H1 (cell line): Measurements from ENCODE around the gene GALNTL6. TPM values are rescaled to one million over a fixed set of nuclear protein-coding genes. Genes with fewer than 3 reads are reported as not detected.
A peak's percentile ranks its signal among the peaks of the same experiment; 100 is the strongest.

Experiments
- CTCF ChIA-PET: fragments of 300-600 bp; sonication (Branson Sonifier 250); formaldehyde crosslinking; loops from one replicate; lab custom pipeline; 2021; ENCODE audit not compliant: partially characterized antibody; lab: Charles Lee
- POLR2A ChIA-PET: fragments of 300-600 bp; sonication (Branson Sonifier 250); formaldehyde crosslinking; loops from one replicate; lab custom pipeline; 2021; ENCODE audit warnings: inconsistent platforms; ENCODE audit not compliant: partially characterized antibody; lab: Charles Lee
- DNase-seq, 2 experiments: peaks; one replicate each; pipeline versions ENCODE4 v3.0.0 to v3.0.0-alpha.2; 2010 to 2022; ENCODE audit warnings: low spot score in 2 of 2, low read depth in 1 of 2, mixed read lengths in 1 of 2
- FAIRE-seq: peaks from 2 replicates; lab custom pipeline; 2011; peaks lifted over from hg19 to GRCh38; lab: Jason Lieb, UNC
- H2AFZ ChIP-seq: 2 replicates; pipeline ENCODE4 v1.8.1; 2012; ENCODE audit warnings: low read length, inconsistent platforms
- H2AK5ac ChIP-seq: 2 replicates; pipeline ENCODE4 v1.6.1; 2013; ENCODE audit warnings: low read depth, low read length
- H2BK120ac ChIP-seq: replicated peaks from 2 replicates; pipeline ENCODE3; 2013; ENCODE audit warnings: low read depth, low read length, inconsistent platforms
- H2BK12ac ChIP-seq: 2 replicates; pipeline ENCODE4 v1.6.1; 2013; ENCODE audit warnings: low read depth, low read length
- H2BK15ac ChIP-seq: 2 replicates; pipeline ENCODE4 v1.6.1; 2013; ENCODE audit warnings: low read length
- H2BK20ac ChIP-seq: 2 replicates; pipeline ENCODE4 v1.6.1; 2013; ENCODE audit warnings: low read length
- H2BK5ac ChIP-seq: 2 replicates; pipeline ENCODE4 v1.6.1; 2013; ENCODE audit warnings: low read depth, low read length
- H3K14ac ChIP-seq: 2 replicates; pipeline ENCODE4 v1.6.1; 2013; ENCODE audit warnings: inconsistent platforms; ENCODE audit not compliant: insufficient read length
- H3K18ac ChIP-seq: 2 replicates; pipeline ENCODE4 v1.6.1; 2013; ENCODE audit warnings: low read length; ENCODE audit errors: extremely low read depth
- H3K23ac ChIP-seq: 2 replicates; pipeline ENCODE4 v1.6.1; 2013; ENCODE audit warnings: inconsistent platforms; ENCODE audit not compliant: insufficient read length
- H3K23me2 ChIP-seq: 2 replicates; pipeline ENCODE4 v1.6.1; 2013; ENCODE audit warnings: low read depth, low read length
- H3K27ac ChIP-seq: 2 replicates; pipeline ENCODE4 v1.6.1; 2011; ENCODE audit warnings: low read depth, low read length, inconsistent platforms
- H3K27me3 ChIP-seq, 4 experiments: replicated peaks in 1 of 4; 1 replicate in 1 of 4; 2 replicates in 3 of 4; pipeline versions ENCODE4 v1.6.1 to v1.8.1; 2011 to 2013; ENCODE audit warnings: low read length in 3 of 4, mild to moderate bottlenecking in 3 of 4, inconsistent platforms in 2 of 4, mixed read lengths in 2 of 4, moderate library complexity in 1 of 4; ENCODE audit not compliant: control insufficient read depth in 3 of 4, insufficient read depth in 3 of 4; ENCODE audit errors: extremely low read depth in 1 of 4
- H3K36me3 ChIP-seq, 4 experiments: 2 replicates each; pipeline versions ENCODE4 v1.6.1 to v1.8.1; 2011 to 2013; ENCODE audit warnings: mild to moderate bottlenecking in 4 of 4, low read length in 3 of 4, moderate library complexity in 2 of 4, control low read depth in 1 of 4, inconsistent platforms in 1 of 4; ENCODE audit not compliant: insufficient read depth in 4 of 4, control insufficient read depth in 2 of 4
- H3K4ac ChIP-seq: replicated peaks from 2 replicates; pipeline ENCODE3; 2013; ENCODE audit warnings: low read length, low read depth, mixed read lengths, inconsistent platforms; ENCODE audit not compliant: insufficient read length
- H3K4me1 ChIP-seq, 4 experiments: replicated peaks in 1 of 4; 1 replicate in 1 of 4; 2 replicates in 3 of 4; pipeline versions ENCODE4 v1.6.1 to v1.8.1; 2011 to 2013; ENCODE audit warnings: low read length in 3 of 4, inconsistent platforms in 2 of 4, mixed read lengths in 1 of 4; ENCODE audit not compliant: insufficient read depth in 4 of 4, control insufficient read depth in 3 of 4
- H3K4me2 ChIP-seq, 2 experiments: 2 replicates each; pipeline versions ENCODE4 v1.6.1 to v1.8.1; 2011 to 2013; ENCODE audit warnings: low read depth in 2 of 2, low read length in 2 of 2, control low read depth in 1 of 2, inconsistent platforms in 1 of 2, mild to moderate bottlenecking in 1 of 2; ENCODE audit not compliant: insufficient read depth in 1 of 2
- H3K4me3 ChIP-seq, 4 experiments: fragments of 200-600, 300-600 bp in 1 of 4; sonication (generic), shearing (Covaris generic), sonication (Bioruptor Twin) in 1 of 4; 2 replicates each; pipeline versions ENCODE4 v1.5.1 to v1.8.1; 2011 to 2016; ENCODE audit warnings: low read length in 4 of 4, low read depth in 3 of 4, control low read depth in 2 of 4, inconsistent platforms in 2 of 4, mild to moderate bottlenecking in 2 of 4, mixed read lengths in 1 of 4, moderate library complexity in 1 of 4; ENCODE audit not compliant: insufficient read depth in 2 of 4; ENCODE audit errors: extremely low read depth in 1 of 4
- H3K56ac ChIP-seq: replicated peaks from 2 replicates; pipeline ENCODE3; 2013; ENCODE audit warnings: low read depth, mild to moderate bottlenecking, mixed read lengths, low read length, inconsistent platforms; ENCODE audit not compliant: insufficient read length
- H3K79me1 ChIP-seq: 2 replicates; pipeline ENCODE4 v1.6.1; 2013; ENCODE audit warnings: low read depth, low read length, control low read depth
- H3K79me2 ChIP-seq, 2 experiments: 2 replicates each; pipeline versions ENCODE4 v1.6.1 to v1.8.1; 2012 to 2013; ENCODE audit warnings: low read length in 2 of 2, mild to moderate bottlenecking in 2 of 2, inconsistent platforms in 1 of 2; ENCODE audit not compliant: insufficient read depth in 2 of 2, control insufficient read depth in 1 of 2
- H3K9ac ChIP-seq, 4 experiments: replicated peaks in 1 of 4; 1 replicate in 1 of 4; 2 replicates in 3 of 4; pipeline versions ENCODE4 v1.6.1 to v1.8.1; 2011 to 2013; ENCODE audit warnings: low read depth in 3 of 4, low read length in 3 of 4, control low read depth in 2 of 4, mild to moderate bottlenecking in 2 of 4, moderate library complexity in 2 of 4, inconsistent platforms in 1 of 4; ENCODE audit errors: extremely low read depth in 1 of 4
- H3K9me3 ChIP-seq, 2 experiments: 2 replicates each; pipeline versions ENCODE4 v1.6.1 to v1.8.1; 2012 to 2013; ENCODE audit warnings: mild to moderate bottlenecking in 2 of 2, moderate library complexity in 2 of 2, control low read depth in 1 of 2, inconsistent platforms in 1 of 2, low read depth in 1 of 2, low read length in 1 of 2, mixed read lengths in 1 of 2; ENCODE audit not compliant: insufficient read depth in 2 of 2
- H4K20me1 ChIP-seq, 2 experiments: replicated peaks in 1 of 2; 2 replicates each; pipeline versions ENCODE3 to v1.8.1; 2011 to 2013; ENCODE audit warnings: inconsistent platforms in 2 of 2, low read length in 2 of 2, mild to moderate bottlenecking in 1 of 2; ENCODE audit not compliant: insufficient read depth in 2 of 2, control insufficient read depth in 1 of 2
- H4K5ac ChIP-seq: 2 replicates; pipeline ENCODE4 v1.6.1; 2013; ENCODE audit warnings: low read length, low read depth, mixed read lengths, inconsistent platforms; ENCODE audit not compliant: insufficient read length
- H4K8ac ChIP-seq: 2 replicates; pipeline ENCODE4 v1.8.0; 2013; ENCODE audit warnings: mild to moderate bottlenecking, moderate library complexity, low read length, inconsistent platforms; ENCODE audit not compliant: insufficient read depth; ENCODE audit errors: extremely low read depth
- H4K91ac ChIP-seq: replicated peaks from 2 replicates; pipeline ENCODE3; 2013; ENCODE audit warnings: low read length, mixed read lengths, inconsistent platforms; ENCODE audit not compliant: insufficient read length
- ATF2 ChIP-seq: IDR thresholded peaks from 2 replicates; pipeline ENCODE4 v1.6.1; 2012; ENCODE audit warnings: low read length, inconsistent platforms
- ATF3 ChIP-seq: IDR thresholded peaks from 2 replicates; pipeline ENCODE4 v1.6.1; 2011; ENCODE audit warnings: low read depth, mild to moderate bottlenecking, low read length; ENCODE audit not compliant: insufficient read depth
- FOSL1 ChIP-seq: IDR thresholded peaks from 2 replicates; pipeline ENCODE4 v1.6.1; 2011; ENCODE audit warnings: mild to moderate bottlenecking, low read depth, low read length, moderate library complexity; ENCODE audit not compliant: insufficient read depth
- NANOG ChIP-seq: IDR thresholded peaks from 2 replicates; pipeline ENCODE4 v1.6.1; 2011; ENCODE audit warnings: low read length, low read depth, mild to moderate bottlenecking, inconsistent platforms; ENCODE audit not compliant: insufficient read depth, poor library complexity, severe bottlenecking
- SAP30 ChIP-seq: fragments of 300-600 bp; sonication (generic); IDR thresholded peaks from 2 replicates; pipeline ENCODE4 v1.7.1; 2012; ENCODE audit warnings: low read length, moderate library complexity, mild to moderate bottlenecking, inconsistent platforms; ENCODE audit not compliant: insufficient read depth, insufficient replicate concordance
- WGBS, 2 experiments: shearing (Covaris generic) in 1 of 2; methylation state at CpG; one replicate each; pipeline versions ENCODE4 v1.1.6 to v1.1.7; 2013 to 2015; ENCODE audit warnings: low lambda C conversion rate in 2 of 2, mixed read lengths in 2 of 2, inconsistent platforms in 1 of 2, low coverage in 1 of 2, missing lambda C conversion rate in 1 of 2; ENCODE audit not compliant: insufficient replicate concordance in 2 of 2, insufficient coverage in 1 of 2, insufficient read length in 1 of 2; ENCODE audit errors: extremely low coverage in 1 of 2, missing lambda C conversion rate in 1 of 2; 5-methylcytosine and 5-hydroxymethylcytosine counted together
- polyA plus RNA-seq, 7 experiments: library from polyadenylated mRNA; depleted of rRNA in 3 of 7; stranded (reverse) in 5 of 7; unstranded in 2 of 7; fragments of >200 nt in 5 of 7; fragments of 200-250 nt in 2 of 7; gene quantifications; 1 replicate in 5 of 7; 2 replicates in 1 of 7; 4 replicates in 1 of 7; pipeline versions ENCODE4 v1.2.1 to v1.2.3, GENCODE V29; 2011 to 2013; ENCODE audit warnings: missing spikeins in 2 of 7, mixed read lengths in 2 of 7
- total RNA-seq: library from RNA; stranded (reverse); fragmentation: NEBNext Ultra II Directional; extraction: Animal tissue kit (Norgen Biotek cat#: 25700); gene quantifications from 2 replicates; pipeline ENCODE4 v1.2.1, GENCODE V29; 2021

Gene GALNTL6
- total and polyA plus RNA-seq, 2 of the 8 experiments (the other 6 are each of a cell fraction or from before 2014, with no cell fraction given) = 0.03 to 0.32 TPM

GRCh38 chr4:172011196-172011595, 198.0 kb downstream of the GALNTL6 start:
- H3K23me2 ChIP-seq = no peaks in the 10 kb centered on the region
- H4K8ac ChIP-seq = no peak overlapping the region
- H2AFZ ChIP-seq = no peak overlapping the region
- no peaks in the 10 kb centered on the region; a peak in 1 of 4 replicates for H3K9me3 ChIP-seq
- peaks cover 0 to 5% (median under 1%) of the 10 kb centered on the region in 4 experiments; a peak in 1 of 7 replicates for H3K4me1 ChIP-seq
- no peaks in the 10 kb centered on the region for H3K79me1 ChIP-seq
- H2BK20ac ChIP-seq = no peak overlapping the region
- 19% methylated on average over 1 of the region's 1 CpG; no CpG with 5 or more reads in 1 of the 2 experiments for WGBS, 2 experiments
- no peak overlapping the region for H3K27ac ChIP-seq
- no peak overlapping the region for H3K56ac ChIP-seq
- ChIA-PET CTCF (no interaction called here), POLR2A (no interaction called here)
- H3K14ac ChIP-seq = no peak overlapping the region
- no peak overlapping the region for H4K91ac ChIP-seq
- no peak overlapping the region for H3K9ac ChIP-seq
- H3K27me3 ChIP-seq = no peaks in the 10 kb centered on the region; a peak in 1 of 7 replicates
- H2BK15ac ChIP-seq = no peak overlapping the region
- no peak overlapping the region for H2BK120ac ChIP-seq
- no peak overlapping the region for H3K18ac ChIP-seq
- H3K23ac ChIP-seq = no peak overlapping the region
- DNase-seq (no peak), FAIRE-seq (peak; percentile 32)
- H3K4ac ChIP-seq = no peak overlapping the region
- no peaks in the 10 kb centered on the region for H3K36me3 ChIP-seq
- no peak overlapping the region for H2BK5ac ChIP-seq
- no peak for TF ChIP-seq SAP30
- no peak for TF ChIP-seq FOSL1
- TF ChIP-seq ATF3 = no peak
- no peak for TF ChIP-seq ATF2
- no peak for TF ChIP-seq NANOG
- H4K20me1 ChIP-seq = no peaks in the 10 kb centered on the region
- no peak overlapping the region for H4K5ac ChIP-seq
- no peak overlapping the region for H2AK5ac ChIP-seq
- 0 out of 4 replicates have a peak overlapping the region, but pooled peaks have one; percentile 25 to 30 for H3K4me2 ChIP-seq
- H3K79me2 ChIP-seq = no peaks in the 10 kb centered on the region
- H2BK12ac ChIP-seq = no peak overlapping the region
- no peak overlapping the region for H3K4me3 ChIP-seq
